Measurements from ENCODE around the gene ELAVL4. TPM values are rescaled to one million over a fixed set of nuclear protein-coding genes. Genes with fewer than 3 reads are reported as not detected.

ELAVL4 gene
- total RNA-seq, 1 donor from 2014 or later, result 0.12 TPM

DNA sequence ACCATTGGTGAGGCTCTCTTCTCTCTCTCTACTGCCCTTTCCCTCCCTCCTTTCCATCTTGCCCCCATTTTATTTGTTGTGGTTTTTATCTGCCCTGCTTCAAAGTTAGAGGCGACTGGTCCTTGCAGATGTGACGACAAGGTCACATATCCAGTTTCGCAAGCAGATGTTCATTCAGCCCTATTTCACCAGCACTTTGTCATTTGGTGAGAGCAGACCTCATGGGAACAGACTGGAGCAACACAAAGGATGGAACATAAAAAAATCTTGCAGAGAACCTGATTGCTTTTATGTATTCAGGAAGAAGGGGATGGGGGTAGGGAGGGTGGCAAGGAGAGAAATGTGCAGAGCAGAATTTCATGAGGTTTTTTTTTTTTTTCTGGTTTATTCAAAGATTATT lies 84.3 kb downstream of the ELAVL4 start:
- Histone ChIP-seq H3K36me3 (no peaks in the 10 kb centered on the region), H3K4me1 (no peaks in the 10 kb centered on the region), H3K4me3 (no peak overlapping the region), H3K27me3 (no peaks in the 10 kb centered on the region), H3K9me3 (no peaks in the 10 kb centered on the region), H3K27ac (no peak overlapping the region)
- TF ChIP-seq CTCF (IDR thresholded peaks at IDR 0.05), result no peak
- ATAC-seq (no peak), DNase-seq (no peak)
- intact Hi-C loops (cut with DNase I), result no loop called here

- no peaks in the 10 kb centered on the region for H3K36me3 ChIP-seq
- no peak overlapping the region for H3K4me3 ChIP-seq
- no peaks in the 10 kb centered on the region for H3K27me3 ChIP-seq
- no peaks in the 10 kb centered on the region for H3K9me3 ChIP-seq
- no peaks in the 10 kb centered on the region for H3K4me1 ChIP-seq
- ATAC-seq, result no peak
- no peak overlapping the region for H3K27ac ChIP-seq
- intact Hi-C loops (cut with DNase I), result no loop called here
- TF ChIP-seq CTCF (IDR thresholded peaks at IDR 0.05), result no peak
- no peak for DNase-seq
Observed at GRCh38 chr1:50195205-50195604, 86.5 kb downstream of the ELAVL4 start.

GRCh38 chr1:50196081-50196480 lies 87.4 kb downstream of the ELAVL4 start:
- no peaks in the 10 kb centered on the region for H3K4me1 ChIP-seq
- H3K27ac ChIP-seq, result no peak overlapping the region
- no peaks in the 10 kb centered on the region for H3K27me3 ChIP-seq
- intact Hi-C loops (cut with DNase I), result no loop called here
- ATAC-seq, result no peak
- no peak for DNase-seq
- H3K4me3 ChIP-seq, result no peak overlapping the region
- no peaks in the 10 kb centered on the region for H3K36me3 ChIP-seq
- TF ChIP-seq CTCF (IDR thresholded peaks at IDR 0.05), result no peak
- no peaks in the 10 kb centered on the region for H3K9me3 ChIP-seq

GRCh38 chr1:50197216-50197615 lies 88.5 kb downstream of the ELAVL4 start:
- no peaks in the 10 kb centered on the region for H3K27me3 ChIP-seq
- DNase-seq (no peak), ATAC-seq (no peak)
- H3K27ac ChIP-seq, result no peak overlapping the region
- H3K4me1 ChIP-seq, result no peaks in the 10 kb centered on the region
- no peaks in the 10 kb centered on the region for H3K36me3 ChIP-seq
- intact Hi-C loops (cut with DNase I), result no loop called here
- TF ChIP-seq CTCF (IDR thresholded peaks at IDR 0.05), result no peak
- no peaks in the 10 kb centered on the region for H3K9me3 ChIP-seq
- H3K4me3 ChIP-seq, result no peak overlapping the region

DNA sequence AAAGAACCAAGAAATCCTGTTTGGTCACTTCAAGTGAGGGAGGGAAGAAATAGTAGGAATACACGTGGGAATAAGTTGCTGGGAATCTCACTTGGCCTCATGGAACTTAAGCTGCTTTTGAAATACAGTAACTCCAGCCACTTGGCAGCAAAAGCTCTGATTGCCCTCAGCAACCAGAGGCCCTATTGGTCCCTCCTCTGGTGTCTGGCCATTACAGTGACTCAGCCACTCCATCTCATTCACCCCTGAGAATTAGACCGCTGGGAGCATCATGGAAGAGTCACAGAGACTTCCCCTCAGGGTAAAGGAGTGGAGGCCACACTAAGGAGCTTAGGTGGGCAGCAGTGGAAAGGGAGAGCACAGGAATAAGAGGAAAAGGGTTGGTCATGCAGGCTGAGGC lies 99.6 kb downstream of the ELAVL4 start:
- Histone ChIP-seq H3K9me3 (no peaks in the 10 kb centered on the region), H3K36me3 (no peaks in the 10 kb centered on the region), H3K4me1 (no peaks in the 10 kb centered on the region), H3K27ac (no peak overlapping the region), H3K27me3 (peaks cover 5% of the 10 kb centered on the region), H3K4me3 (no peak overlapping the region)
- DNase-seq, result no peak
- intact Hi-C loops (cut with DNase I), result no loop called here
- no peak for ATAC-seq
- TF ChIP-seq CTCF (IDR thresholded peaks at IDR 0.05), result no peak

GRCh38 chr1:50208756-50209155 lies 100.0 kb downstream of the ELAVL4 start:
- Histone ChIP-seq H3K4me1 (no peaks in the 10 kb centered on the region), H3K9me3 (no peaks in the 10 kb centered on the region), H3K4me3 (no peak overlapping the region), H3K36me3 (no peaks in the 10 kb centered on the region), H3K27me3 (peaks cover 5% of the 10 kb centered on the region), H3K27ac (no peak overlapping the region)
- no peak for DNase-seq
- no peak for ATAC-seq
- TF ChIP-seq CTCF (IDR thresholded peaks at IDR 0.05), result no peak
- intact Hi-C loops (cut with DNase I), result no loop called here
